Lower lobe of right lung (tissue), 2 donors: Measurements from ENCODE around the gene SRPK1. TPM values are rescaled to one million over a fixed set of nuclear protein-coding genes. Genes with fewer than 3 reads are reported as not detected.
"Not testable (repeated sequence)": the region's sequence is repeated elsewhere in the genome, so short reads cannot be mapped to it uniquely, and the experiment has no call there.

ENCODE experiments used
- ATAC-seq, 2 donors: fragments of 200-7000 bp; cut with Tn5 transposase; one replicate each; pipeline ENCODE4 v1.9.1; 2020 to 2022; ENCODE audit warnings: mild to moderate bottlenecking in 2 of 2, moderate library complexity in 2 of 2
- DNase-seq: peaks from one replicate; pipeline ENCODE4 v3.0.0-alpha.2; 2020
- H3K27ac ChIP-seq: fragments of 200-600 bp; one replicate; pipeline ENCODE4 v1.8.0; 2022
- H3K27me3 ChIP-seq: fragments of 200-600 bp; one replicate; pipeline ENCODE4 v1.8.0; 2022; ENCODE audit warnings: low read depth
- H3K36me3 ChIP-seq: fragments of 200-600 bp; one replicate; pipeline ENCODE4 v1.8.0; 2022; ENCODE audit warnings: mild to moderate bottlenecking
- H3K4me1 ChIP-seq: fragments of 200-600 bp; one replicate; pipeline ENCODE4 v1.8.0; 2022
- H3K4me3 ChIP-seq: fragments of 200-600 bp; one replicate; pipeline ENCODE4 v1.8.0; 2022; ENCODE audit warnings: mild to moderate bottlenecking
- H3K9me3 ChIP-seq: fragments of 200-600 bp; one replicate; pipeline ENCODE4 v1.8.0; 2022
- CTCF ChIP-seq: fragments of 200-600 bp; IDR thresholded peaks from one replicate; pipeline ENCODE4 v1.8.0; 2022; ENCODE audit warnings: antibody characterized with exemption, mild to moderate bottlenecking
- intact Hi-C: fragments of 100-400 bp; cut with DNase I; formaldehyde crosslinking; loops from one replicate; pipeline ENCODE4 v1.11.0; 2022
- total RNA-seq: library from RNA; stranded (reverse); fragmentation: NEBNext Ultra II Directional; extraction: Animal tissue kit (Norgen Biotek cat#: 25700); gene quantifications from one replicate; pipeline ENCODE4 v1.2.1, GENCODE V29; 2021
- donor health status: DM: no; HTN: yes; CAD: no; lungs with severe emphysema.

The SRPK1 gene
- total RNA-seq, 1 donor from 2014 or later = 30.9 TPM

- intact Hi-C loops = no loop called here
- Histone ChIP-seq H3K9me3 (no peaks in the 10 kb centered on the region), H3K27ac (no peak overlapping the region), H3K4me3 (no peak overlapping the region), H3K4me1 (no peaks in the 10 kb centered on the region), H3K27me3 (no peaks in the 10 kb centered on the region), H3K36me3 (no peaks in the 10 kb centered on the region)
- no peak for TF ChIP-seq CTCF
- DNase-seq (no peak), ATAC-seq (no peak)
These were observed 33.4 kb upstream of the SRPK1 start for GRCh38 chr6:35954333-35954732.

- Histone ChIP-seq H3K36me3 (no peaks in the 10 kb centered on the region), H3K27me3 (no peaks in the 10 kb centered on the region), H3K4me3 (no peak overlapping the region), H3K27ac (no peak overlapping the region), H3K9me3 (no peaks in the 10 kb centered on the region), H3K4me1 (no peaks in the 10 kb centered on the region)
- ATAC-seq (no peak), DNase-seq (no peak)
- TF ChIP-seq CTCF = no peak
- intact Hi-C loops = no loop called here
These were observed 27.8 kb upstream of the SRPK1 start for GRCh38 chr6:35948725-35949124.

- H3K27me3 ChIP-seq = no peaks in the 10 kb centered on the region
- H3K9me3 ChIP-seq = no peaks in the 10 kb centered on the region
- no peak for TF ChIP-seq CTCF
- no peak overlapping the region for H3K27ac ChIP-seq
- H3K36me3 ChIP-seq = no peaks in the 10 kb centered on the region
- no peak overlapping the region for H3K4me3 ChIP-seq
- H3K4me1 ChIP-seq = no peaks in the 10 kb centered on the region
- intact Hi-C loops = no loop called here
- no peak for ATAC-seq
- no peak for DNase-seq
These were observed 24.7 kb upstream of the SRPK1 start for GRCh38 chr6:35945650-35946025.

- DNase-seq (no peak), ATAC-seq (no peak)
- H3K4me1 ChIP-seq = no peaks in the 10 kb centered on the region
- no peak overlapping the region for H3K27ac ChIP-seq
- no peaks in the 10 kb centered on the region for H3K9me3 ChIP-seq
- no peak overlapping the region for H3K4me3 ChIP-seq
- H3K27me3 ChIP-seq = no peaks in the 10 kb centered on the region
- TF ChIP-seq CTCF = no peak
- no peaks in the 10 kb centered on the region for H3K36me3 ChIP-seq
- intact Hi-C loops = no loop called here
These were observed 22.5 kb upstream of the SRPK1 start for GRCh38 chr6:35943390-35943789.

- Histone ChIP-seq H3K4me1 (no peaks in the 10 kb centered on the region), H3K9me3 (no peaks in the 10 kb centered on the region), H3K27me3 (no peaks in the 10 kb centered on the region), H3K4me3 (no peak overlapping the region), H3K36me3 (no peaks in the 10 kb centered on the region), H3K27ac (no peak overlapping the region)
- no peak for TF ChIP-seq CTCF
- intact Hi-C loops = no loop called here
- DNase-seq (no peak), ATAC-seq (no peak)
These were observed 21.5 kb upstream of the SRPK1 start for GRCh38 chr6:35942355-35942754.

GRCh38 chr6:35941170-35941569, 20.3 kb upstream of the SRPK1 start:
- H3K9me3 ChIP-seq, ATAC-seq, H3K4me3 ChIP-seq, H3K27me3 ChIP-seq, DNase-seq, H3K27ac ChIP-seq, H3K36me3 ChIP-seq, H3K4me1 ChIP-seq, intact Hi-C loops: not testable (repeated sequence)

GRCh38 chr6:35940014-35940413, 19.1 kb upstream of the SRPK1 start:
- H3K36me3 ChIP-seq, DNase-seq, intact Hi-C loops, H3K9me3 ChIP-seq, H3K27me3 ChIP-seq, H3K4me1 ChIP-seq, ATAC-seq, H3K4me3 ChIP-seq, H3K27ac ChIP-seq: not testable (repeated sequence)

GRCh38 chr6:35939259-35939658, 18.4 kb upstream of the SRPK1 start:
- DNase-seq, ATAC-seq, H3K27ac ChIP-seq, H3K27me3 ChIP-seq, H3K4me3 ChIP-seq, H3K9me3 ChIP-seq, intact Hi-C loops, H3K36me3 ChIP-seq, H3K4me1 ChIP-seq: not testable (repeated sequence)
